ENCODE results near the gene LGALS1. TPM values are rescaled to one million over a fixed set of nuclear protein-coding genes. Genes with fewer than 3 reads are reported as not detected.

LGALS1 gene
- total RNA-seq, 4 donors from 2014 or later, result 110 to 347 (median 232) TPM

- DNase-seq (ENCODE audit: low spot score in 2 of 2), result no peak
- H3K4me3 ChIP-seq (ENCODE audit: low read depth, poor library complexity, severe bottlenecking), result no peak overlapping the region
- 84 to 87% methylated on average over 5 of the region's 5 CpGs for WGBS, 2 donors
- TF ChIP-seq POLR2A (IDR thresholded peaks at IDR 0.05) (no peak), CTCF (IDR thresholded peaks at IDR 0.05) (no peak)
- intact Hi-C loops (cut with DNase I; ENCODE audit: low total_unique reads), result no loop called here
Observed at GRCh38 chr22:37662039-37662438, 13.4 kb upstream of the LGALS1 start.

GRCh38 chr22:37663521-37664140 lies 11.8 kb upstream of the LGALS1 start:
- TF ChIP-seq CTCF (IDR thresholded peaks at IDR 0.05) (no peak), POLR2A (IDR thresholded peaks at IDR 0.05) (no peak)
- intact Hi-C loops (cut with DNase I; ENCODE audit: low total_unique reads), result no loop called here
- WGBS, 2 donors, result 84% methylated on average over 16 of the region's 16 CpGs
- H3K4me3 ChIP-seq (ENCODE audit: low read depth, poor library complexity, severe bottlenecking), result no peak overlapping the region
- DNase-seq (ENCODE audit: low spot score in 2 of 2), result no peak

GRCh38 chr22:37664249-37665101 lies 11.0 kb upstream of the LGALS1 start:
- intact Hi-C loops (cut with DNase I; ENCODE audit: low total_unique reads), result no loop called here
- TF ChIP-seq CTCF (IDR thresholded peaks at IDR 0.05), result no peak
- TF ChIP-seq POLR2A (IDR thresholded peaks at IDR 0.05), result no peak
- no peak overlapping the region for H3K4me3 ChIP-seq (ENCODE audit: low read depth, poor library complexity, severe bottlenecking)
- DNase-seq (ENCODE audit: low spot score in 2 of 2), result no peak
- 71 to 85% methylated on average over 16 of the region's 16 CpGs for WGBS, 2 donors

- WGBS, 2 donors, result 94 to 96% methylated on average over 18 to 24 of the region's 24 CpGs
- intact Hi-C loops (cut with DNase I; ENCODE audit: low total_unique reads), result no loop called here
- no peak overlapping the region for H3K4me3 ChIP-seq (ENCODE audit: low read depth, poor library complexity, severe bottlenecking)
- DNase-seq (ENCODE audit: low spot score in 2 of 2), result no peak
- TF ChIP-seq POLR2A (IDR thresholded peaks at IDR 0.05), result no peak
- TF ChIP-seq CTCF (IDR thresholded peaks at IDR 0.05), result no peak
Observed at GRCh38 chr22:37665487-37665886, 9.9 kb upstream of the LGALS1 start.

GRCh38 chr22:37669586-37669985 lies 5.8 kb upstream of the LGALS1 start:
- no peak for DNase-seq (ENCODE audit: low spot score in 2 of 2)
- no peak for TF ChIP-seq POLR2A (IDR thresholded peaks at IDR 0.05)
- TF ChIP-seq CTCF (IDR thresholded peaks at IDR 0.05), result no peak
- H3K4me3 ChIP-seq (ENCODE audit: low read depth, poor library complexity, severe bottlenecking), result no peak overlapping the region
- WGBS, 2 donors, result 75 to 80% methylated on average over 6 of the region's 6 CpGs
- intact Hi-C loops (cut with DNase I; ENCODE audit: low total_unique reads), result no loop called here

Measured in lower leg skin (tissue), 4 donors.